HG03135 (cell line): ENCODE measurements around the gene FBLN2.

Experiments used
- ATAC-seq: cut with Tn5 transposase; IDR thresholded peaks from one replicate; pipeline ENCODE4 v1.9.1; 2021; ENCODE audit warnings: mild to moderate bottlenecking, moderate library complexity; ENCODE audit not compliant: unreplicated experiment

Gene FBLN2

DNA sequence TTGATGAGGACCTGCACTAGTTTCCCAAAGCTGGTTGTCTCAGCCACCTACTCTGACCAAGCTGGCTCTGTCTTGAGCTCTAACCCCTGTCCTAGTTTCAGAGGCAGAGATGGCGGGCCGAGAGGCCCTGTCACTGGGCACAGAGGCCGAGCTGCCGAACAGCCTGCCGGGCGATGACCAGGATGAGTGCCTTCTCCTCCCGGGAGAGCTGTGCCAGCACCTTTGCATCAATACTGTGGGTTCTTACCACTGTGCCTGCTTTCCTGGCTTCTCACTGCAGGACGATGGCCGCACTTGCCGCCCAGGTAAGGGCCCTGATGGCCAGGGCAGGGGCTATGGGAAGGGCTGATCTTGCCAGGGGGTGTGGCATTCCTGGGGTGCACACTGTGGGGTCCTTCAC is 69.1 kb downstream of the FBLN2 start:
- no peak for ATAC-seq

DNA sequence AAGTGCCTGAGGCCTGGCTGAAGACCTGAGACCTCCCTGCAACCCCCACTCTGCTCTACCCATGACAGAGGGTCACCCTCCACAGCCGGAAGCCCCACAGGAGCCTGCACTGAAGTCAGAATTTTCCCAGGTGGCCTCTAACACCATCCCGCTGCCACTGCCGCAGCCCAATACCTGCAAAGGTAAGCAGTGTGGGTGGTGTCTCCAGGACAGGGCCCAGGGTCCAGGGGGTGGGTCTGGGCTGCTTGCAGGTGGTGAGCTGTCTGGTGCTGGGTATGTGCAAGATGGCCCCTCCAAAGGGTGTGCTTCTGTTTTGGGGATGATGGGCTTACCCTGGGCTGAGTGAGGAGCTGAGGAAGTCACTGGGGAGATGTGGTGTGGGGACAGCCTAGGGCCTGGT is 69.9 kb downstream of the FBLN2 start:
- no peak for ATAC-seq

DNA sequence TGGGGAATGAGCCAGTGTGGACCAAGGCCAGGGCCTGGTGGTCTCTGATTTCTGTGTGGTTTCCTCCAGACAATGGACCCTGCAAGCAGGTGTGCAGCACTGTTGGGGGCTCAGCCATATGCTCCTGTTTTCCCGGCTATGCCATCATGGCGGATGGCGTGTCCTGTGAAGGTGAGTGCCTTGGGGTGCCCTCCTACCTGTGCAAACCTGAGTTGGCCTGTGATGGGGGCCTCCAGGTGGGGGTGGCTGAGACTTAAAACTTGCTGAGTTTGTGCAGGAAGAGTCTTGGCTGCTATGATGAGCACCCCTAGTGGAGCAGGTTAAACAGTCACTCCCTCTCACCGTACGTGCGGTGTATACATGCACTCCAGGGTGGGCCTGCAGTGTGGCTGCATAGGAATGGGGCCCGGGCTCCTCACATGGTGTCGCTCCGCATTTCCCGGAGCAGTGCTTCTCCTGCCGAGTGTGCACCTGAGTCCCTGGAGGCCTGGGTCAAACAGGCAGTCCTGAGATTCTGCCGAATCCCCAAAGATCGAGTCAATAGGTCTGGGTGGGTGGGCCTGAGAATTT is 70.8 kb downstream of the FBLN2 start:
- no peak for ATAC-seq

DNA sequence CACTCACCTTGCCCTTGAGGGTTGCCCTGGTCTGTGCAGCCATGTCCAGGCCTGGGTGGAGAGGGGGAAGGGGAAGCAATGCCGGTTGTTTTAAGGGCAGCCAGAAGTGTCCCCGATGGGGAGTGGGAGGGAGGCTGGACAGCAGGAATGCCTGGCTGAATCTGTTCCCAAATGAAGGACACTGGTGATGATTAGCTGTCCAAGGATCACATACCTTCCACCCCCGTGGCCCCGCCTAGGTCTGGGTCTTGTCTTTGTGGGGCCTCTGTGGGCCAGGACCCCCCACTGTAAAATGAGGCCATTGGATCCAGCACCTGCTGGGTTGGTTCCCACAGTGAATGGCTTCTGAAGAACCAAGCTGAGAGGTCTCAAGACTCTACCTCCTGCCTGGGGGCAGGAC is 71.4 kb downstream of the FBLN2 start:
- ATAC-seq: no peak

DNA sequence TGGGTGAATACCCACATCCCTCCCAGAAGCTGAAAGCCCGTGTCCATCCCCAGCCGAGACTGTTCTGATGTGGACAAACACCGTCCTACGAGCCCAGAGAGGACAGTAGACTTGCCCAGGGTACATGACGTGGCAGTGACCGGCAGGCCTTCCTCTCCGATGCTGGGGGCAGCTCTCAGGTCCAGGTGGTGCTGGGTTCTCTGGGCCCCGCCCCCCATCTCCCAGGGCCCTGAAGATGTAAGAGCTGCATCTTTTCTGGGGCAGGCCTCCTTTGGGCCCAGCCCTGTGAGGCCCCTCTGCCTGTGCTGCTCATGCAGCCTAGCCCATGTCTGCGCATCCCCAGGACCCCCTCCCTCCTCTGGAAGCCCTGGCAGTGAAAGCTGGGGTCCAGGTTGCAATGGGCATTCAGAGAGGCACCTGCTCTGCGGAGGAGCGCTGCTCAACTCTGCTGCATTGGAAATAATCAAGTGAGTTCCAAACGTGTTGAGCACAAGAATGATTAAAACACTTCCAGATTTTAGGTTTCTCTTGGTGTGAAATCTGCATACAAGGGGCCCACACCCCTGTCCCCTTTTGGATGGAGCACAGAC is 71.9 kb downstream of the FBLN2 start:
- no peak for ATAC-seq

DNA sequence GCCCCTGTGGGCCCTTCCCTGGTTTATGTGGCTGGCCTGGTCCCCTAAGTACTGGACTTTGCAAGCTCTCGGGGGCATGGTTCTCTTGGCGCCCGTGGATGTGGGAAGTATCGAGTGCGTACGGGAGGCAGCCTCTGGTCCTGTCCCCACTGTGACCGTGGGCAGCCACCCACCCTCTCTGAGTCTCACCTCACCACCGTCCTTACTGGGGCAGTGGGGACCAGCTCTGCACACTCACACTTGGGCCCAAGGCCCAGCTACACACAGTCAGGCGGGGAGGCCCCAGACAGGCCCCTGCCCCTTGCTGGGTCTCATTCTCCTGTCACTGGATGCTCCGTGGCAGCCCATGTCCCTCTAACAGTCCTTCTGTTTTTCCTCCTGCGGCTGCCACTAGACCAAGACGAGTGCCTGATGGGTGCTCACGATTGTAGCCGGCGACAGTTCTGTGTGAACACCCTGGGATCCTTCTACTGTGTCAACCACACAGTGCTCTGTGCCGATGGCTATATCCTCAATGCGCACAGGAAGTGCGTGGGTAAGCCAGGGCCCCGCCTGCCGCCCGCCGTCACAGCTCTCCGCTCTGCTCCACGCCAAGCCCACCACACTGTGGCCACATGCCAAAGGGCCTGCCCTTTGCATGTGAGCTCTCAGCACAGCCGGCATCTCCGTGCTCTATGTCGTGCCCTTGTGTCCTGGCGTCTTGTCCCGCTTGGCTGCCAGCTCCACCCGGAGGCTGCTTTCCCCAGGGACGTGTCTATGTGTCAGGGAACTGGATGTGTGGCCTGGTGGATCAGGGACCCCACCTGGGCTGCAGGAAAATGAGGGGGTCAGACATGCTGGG is 72.7 kb downstream of the FBLN2 start:
- ATAC-seq: no peak

DNA sequence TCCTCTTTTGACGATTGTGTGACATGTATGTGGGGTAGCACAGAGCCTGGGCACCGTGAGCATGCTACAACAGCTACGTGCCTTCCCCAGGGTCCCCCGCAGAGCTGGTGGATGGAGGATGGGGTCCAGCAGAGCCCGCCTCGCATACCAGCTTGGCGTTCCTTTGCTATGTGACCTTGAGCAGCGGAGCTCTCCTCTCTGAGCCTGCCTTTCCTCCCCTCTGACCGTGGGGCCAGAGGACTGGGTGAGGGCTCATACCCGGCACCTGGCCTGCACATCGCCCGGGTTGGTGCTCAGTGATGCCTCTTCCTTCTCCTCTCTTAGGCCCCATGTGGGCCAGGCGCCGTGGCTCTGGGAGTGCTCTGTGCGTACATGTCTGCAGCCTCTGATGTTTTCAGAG is 73.4 kb downstream of the FBLN2 start:
- ATAC-seq: no peak

DNA sequence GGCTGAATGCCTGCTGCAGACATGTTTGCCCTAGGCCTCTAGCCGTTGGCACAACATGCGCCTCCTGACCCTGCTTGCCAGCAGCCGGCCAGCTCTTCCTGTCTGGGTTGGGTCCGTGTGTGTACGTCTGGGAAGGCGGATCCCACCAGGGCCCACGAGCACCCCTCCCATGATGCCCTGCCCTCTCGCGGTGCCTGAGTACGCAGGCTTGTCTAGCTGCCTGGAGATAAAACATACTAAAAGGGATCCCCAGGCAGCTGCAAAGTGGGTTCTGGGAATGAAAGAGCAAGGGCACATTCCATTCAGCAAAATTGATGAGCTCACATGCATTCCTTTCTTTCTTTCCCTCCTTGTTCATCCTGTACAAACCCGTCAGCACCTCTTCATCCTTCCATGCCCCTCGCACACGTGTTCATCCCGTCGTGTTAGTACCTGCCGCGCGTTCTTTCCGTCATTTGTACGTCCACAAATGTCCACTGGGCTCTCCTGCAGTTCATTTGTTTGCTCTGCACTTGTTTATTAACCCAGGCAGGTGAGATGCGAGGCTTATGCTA is 74.3 kb downstream of the FBLN2 start:
- ATAC-seq: no peak

DNA sequence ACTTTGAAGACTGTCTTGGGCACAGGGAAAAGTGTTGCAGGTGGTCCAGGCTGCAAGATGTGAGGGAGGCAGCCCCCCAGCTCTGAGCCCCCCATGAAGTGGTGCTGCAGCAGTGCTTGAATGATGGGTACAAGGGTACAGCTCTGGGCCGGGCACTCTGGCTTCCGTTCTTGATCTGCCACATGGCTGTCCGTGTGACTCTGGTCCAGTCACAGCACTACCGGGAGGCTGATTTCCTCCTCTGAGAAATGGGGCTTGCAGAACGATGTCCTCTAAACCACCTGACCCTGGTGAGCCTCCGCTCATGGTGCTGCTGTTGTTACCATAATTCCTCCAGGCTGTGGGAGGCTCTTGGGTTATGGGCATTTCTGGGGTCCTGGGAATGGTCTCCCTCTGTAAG is 75.1 kb downstream of the FBLN2 start:
- no peak for ATAC-seq

DNA sequence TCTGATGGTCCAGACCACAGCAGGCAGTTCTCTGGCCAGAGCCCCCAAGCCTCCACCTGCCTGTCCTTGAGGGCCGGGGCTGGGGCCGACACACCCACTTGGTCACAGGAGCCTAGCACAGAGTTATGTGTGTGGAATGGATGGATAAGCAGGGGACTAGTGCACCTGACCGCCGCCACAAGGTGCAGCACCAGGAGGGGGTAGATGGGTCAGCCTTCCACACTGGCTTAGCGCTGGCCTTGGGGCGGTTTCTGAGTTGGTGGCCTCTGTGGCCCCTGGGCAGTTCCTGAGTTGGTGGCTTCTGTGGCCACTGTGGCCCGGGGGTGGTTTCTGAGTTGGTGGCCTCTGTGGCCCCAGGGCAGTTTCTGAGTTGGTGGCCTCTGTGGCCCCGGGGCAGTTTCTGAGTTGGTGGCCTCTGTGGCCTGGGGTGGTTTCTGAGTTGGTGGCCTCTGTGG is 75.8 kb downstream of the FBLN2 start:
- ATAC-seq: no peak

DNA sequence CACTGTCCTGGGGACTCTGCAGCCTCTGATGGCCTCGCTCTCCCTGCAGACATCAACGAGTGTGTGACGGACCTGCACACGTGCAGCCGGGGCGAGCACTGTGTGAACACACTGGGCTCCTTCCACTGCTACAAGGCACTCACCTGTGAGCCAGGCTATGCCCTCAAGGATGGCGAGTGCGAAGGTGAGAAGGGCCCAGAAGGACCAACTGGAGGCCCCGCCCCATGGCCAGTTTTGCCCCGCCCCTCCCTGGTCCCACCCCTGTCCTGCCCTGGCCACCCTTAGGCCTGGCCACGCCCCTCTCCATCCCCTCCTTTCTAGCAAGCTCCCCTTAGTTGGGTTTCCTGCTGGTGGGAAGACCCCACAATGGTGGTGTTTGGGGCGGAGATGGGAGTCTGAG is 77.5 kb downstream of the FBLN2 start:
- no peak for ATAC-seq

DNA sequence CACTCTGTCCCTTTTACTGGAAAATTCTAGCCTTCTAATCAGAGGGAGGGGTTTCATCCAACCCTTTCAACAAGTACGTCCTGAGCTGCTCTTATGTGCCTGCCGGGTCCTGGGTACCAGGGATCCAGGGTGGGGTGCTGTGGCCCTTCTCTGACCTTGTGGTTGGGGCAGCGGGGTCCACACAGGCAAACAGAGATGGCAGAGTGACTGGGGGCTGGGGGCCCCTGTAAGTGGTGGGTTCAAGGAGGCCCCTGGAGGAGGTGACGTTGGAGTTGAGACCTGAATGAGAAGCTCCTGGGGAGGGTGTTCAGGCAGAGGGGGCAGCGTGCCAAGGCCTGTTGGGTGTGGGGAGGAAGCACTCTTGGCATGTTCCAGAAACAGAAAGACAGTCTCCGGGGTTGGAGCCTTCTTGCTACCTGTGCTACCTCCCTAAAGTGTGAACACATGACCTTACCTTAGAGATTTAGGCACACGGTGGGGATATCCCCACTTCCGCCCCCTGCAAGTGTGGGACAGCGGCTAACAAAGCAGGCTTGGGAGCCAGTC is 78.1 kb downstream of the FBLN2 start:
- ATAC-seq: no peak

DNA sequence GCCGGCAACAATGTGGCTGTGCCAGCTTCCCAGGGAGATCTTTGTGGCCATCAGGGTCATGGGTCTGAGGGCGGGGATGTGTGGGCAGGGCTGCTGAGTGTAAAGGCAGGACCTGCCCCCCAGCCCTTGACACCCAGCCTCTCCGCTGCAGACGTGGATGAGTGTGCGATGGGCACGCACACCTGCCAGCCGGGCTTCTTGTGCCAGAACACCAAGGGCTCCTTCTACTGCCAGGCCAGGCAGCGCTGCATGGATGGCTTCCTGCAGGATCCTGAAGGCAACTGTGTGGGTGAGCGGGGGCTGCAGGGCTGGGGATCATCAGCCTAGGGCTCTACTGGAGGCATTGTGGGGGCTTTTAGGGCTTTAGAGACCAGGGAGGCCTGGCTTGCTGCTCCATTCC is 78.8 kb downstream of the FBLN2 start:
- no peak for ATAC-seq

DNA sequence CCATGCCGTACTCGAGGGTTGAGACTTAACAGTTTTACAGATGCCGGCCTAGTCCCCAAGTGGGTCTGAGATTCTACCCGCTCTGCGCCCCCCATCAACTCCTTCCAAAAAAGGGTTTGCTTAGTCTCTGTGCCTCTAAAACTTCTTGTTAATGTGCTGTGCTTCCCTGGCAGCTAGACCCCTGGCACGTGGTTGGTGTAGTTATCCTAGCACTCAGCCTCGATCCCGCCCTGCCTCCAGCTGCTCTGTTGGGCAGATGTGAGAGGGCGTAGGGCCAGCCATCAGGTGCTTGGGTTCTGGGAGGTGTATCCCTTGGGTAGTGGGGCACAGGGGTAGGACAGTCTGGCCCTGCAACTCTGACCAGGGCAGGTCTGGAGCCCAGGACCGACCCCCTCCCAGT is 79.5 kb downstream of the FBLN2 start:
- ATAC-seq: no peak

DNA sequence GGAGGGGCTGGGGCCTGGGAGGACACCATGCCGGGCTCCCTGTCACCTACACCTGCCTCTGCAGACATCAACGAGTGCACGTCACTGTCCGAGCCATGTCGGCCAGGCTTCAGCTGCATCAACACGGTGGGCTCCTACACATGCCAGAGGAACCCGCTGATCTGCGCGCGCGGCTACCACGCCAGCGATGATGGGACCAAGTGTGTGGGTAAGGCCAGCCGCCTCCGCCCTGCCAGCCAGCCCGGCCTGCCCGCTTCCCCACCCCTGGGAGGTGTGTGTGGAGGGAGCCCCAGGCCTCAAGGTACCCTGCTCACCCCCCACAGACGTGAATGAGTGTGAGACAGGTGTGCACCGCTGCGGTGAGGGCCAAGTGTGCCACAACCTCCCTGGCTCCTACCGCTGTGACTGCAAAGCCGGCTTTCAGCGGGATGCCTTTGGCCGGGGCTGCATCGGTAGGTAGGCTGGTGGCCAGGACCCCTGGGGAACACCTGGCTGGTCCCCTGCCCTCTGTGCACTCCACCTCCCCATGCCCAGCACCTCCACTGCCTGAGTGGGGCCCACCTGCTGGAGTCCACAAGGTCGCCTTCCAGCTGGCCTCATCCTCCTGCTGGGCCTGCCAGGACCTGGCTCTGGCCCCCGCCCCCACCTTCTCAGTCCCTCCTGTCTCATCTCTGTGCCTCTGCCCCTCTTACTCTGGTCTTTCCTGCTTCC is 80.1 kb downstream of the FBLN2 start:
- no peak for ATAC-seq

DNA sequence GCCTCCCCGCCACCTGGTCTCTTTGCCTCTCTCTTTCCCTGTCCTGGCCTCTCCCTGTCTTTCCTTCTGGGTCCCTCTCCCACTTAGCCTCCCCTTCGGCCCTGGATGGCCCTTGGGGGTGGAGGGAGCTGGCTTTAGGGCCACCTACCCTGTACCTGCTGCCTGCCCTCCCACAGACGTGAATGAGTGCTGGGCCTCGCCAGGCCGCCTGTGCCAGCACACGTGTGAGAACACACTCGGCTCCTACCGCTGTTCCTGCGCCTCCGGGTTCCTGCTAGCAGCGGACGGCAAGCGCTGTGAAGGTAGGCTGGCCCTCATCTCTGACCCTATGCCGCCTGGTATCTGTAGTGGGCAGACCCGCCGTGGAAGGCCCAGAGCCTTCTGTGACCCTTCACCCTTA is 80.7 kb downstream of the FBLN2 start:
- ATAC-seq: no peak

DNA sequence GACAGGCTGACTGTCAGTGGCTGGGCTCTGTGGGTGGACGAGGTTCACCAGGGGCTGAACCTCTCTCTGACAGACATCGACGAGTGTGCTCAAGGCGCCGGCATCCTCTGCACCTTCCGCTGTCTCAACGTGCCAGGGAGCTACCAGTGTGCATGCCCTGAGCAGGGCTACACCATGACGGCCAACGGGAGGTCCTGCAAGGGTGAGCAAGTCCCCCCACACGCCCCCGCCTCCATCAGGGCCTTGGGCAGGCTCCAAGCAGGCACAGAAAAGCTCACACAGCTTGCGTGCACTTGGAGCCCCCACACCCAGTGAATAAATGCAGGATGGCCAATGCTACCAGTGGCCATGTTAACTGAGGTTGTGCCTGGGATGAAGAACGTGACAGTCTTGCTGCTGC is 82.3 kb downstream of the FBLN2 start:
- ATAC-seq: no peak

DNA sequence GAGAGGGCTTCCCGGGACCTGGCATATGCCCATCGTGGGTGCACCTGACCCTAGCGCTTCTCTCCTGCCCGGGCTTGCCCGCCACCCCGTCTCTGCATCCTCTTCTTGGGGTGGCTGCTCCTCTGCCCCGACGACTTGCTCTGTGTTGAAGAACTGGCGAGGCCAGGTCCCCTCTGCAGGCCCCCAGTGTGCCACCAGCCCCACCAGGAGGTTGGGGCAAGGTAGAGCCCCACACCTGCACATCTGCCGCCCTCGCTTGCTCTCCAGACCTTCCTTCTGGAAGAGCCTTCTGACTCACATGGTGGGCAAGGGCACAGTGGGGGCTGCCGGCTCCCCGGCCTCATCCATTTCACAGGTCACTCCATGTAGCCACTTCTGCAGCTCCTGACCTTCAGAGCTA is 84.3 kb downstream of the FBLN2 start:
- no peak for ATAC-seq

DNA sequence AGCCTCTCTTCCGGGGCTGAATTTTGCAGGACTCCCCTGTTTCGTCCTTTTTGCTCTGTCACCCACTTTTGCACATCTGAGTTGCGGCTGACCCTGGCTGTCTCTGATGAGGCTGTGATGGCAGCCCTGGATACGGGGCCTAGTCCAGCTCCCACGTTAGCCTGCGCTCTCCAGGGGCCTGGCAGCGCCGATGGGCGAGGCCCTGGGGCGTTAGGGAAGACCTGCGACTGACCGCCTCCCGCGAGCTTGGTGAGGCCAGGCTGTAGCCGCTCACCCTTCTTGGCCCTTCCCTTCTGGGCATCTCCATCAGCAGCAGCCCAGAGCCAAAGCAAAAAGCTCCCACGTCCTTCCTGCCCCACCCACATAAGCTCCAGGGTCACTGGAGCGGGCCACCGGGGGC is 85.2 kb downstream of the FBLN2 start:
- ATAC-seq: no peak

DNA sequence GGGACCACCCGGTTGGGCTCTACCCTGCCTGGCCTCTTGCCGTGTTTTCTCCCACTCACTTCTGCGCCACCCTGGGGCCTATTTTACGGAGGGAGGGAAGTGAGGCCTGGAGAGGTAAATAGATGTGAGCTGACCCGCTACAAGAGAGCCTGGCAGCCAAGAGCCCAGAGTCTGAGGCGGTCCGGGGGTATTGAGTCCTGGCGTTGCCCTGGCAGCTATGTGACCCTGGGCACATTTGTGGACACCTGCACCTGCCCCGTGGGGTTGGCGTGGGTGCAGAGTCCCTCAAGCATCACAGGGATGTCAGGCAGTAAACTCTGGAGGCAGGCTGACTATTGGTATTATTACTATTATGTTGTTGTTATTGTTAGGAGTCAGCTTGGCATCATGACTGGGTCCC is 85.7 kb downstream of the FBLN2 start:
- ATAC-seq: no peak

DNA sequence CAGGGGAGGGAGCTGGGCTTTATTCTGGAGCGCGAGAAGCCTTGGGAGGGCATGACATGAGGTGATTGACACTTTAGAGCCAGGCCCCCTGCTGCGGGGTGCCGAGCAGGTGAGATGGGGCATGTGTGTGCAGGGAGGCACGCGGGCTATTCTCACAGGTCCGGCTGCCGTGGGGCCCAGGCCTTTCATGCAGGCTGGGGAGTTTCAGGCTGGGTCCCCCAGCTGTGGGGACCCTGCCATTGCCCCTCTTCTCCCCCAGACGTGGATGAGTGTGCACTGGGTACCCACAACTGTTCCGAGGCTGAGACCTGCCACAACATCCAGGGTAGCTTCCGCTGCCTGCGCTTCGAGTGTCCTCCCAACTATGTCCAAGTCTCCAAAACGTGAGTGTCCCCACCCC is 87.3 kb downstream of the FBLN2 start:
- no peak for ATAC-seq
